ENCODE data around the gene UVRAG. TPM values are rescaled to one million over a fixed set of nuclear protein-coding genes. Genes with fewer than 3 reads are reported as not detected.

UVRAG gene
- total and polyA plus RNA-seq, 4 donors: 8.7 to 53.2 (median 18.3) TPM

DNA sequence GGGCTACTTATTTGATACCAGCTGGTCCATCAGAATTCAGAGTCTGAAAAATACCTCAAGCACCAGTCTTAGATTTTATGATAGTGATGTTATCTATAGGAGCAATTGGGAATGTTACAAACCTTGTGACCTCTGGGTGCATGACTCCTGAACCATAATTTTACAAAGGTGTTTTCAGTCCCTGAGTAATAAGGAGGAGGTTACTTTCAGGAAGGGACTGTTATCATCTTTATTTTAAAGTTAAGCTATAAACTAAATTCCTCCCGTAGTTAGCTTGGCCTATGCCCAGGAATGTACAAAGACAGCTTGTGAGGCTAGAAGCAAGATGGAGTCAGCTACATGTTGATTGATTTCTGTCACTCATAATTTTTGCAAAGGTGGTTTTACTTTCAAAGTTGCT lies 101.9 kb downstream of the UVRAG start:
- Histone ChIP-seq H3K9ac (ENCODE audit: insufficient read depth in 1 of 2, low read length in 2 of 2) (no peak overlapping the region), H3K36me3 (ENCODE audit: control insufficient read depth in 4 of 4, insufficient read depth in 4 of 4, low read length in 4 of 4) (peaks cover 0 to 4% (median 2%) of the 10 kb centered on the region in 4 donors), H3K9me3 (ENCODE audit: control insufficient read depth in 4 of 4, insufficient read depth in 3 of 4, low read length in 3 of 4) (no peaks in the 10 kb centered on the region), H3K4me3 (no peak overlapping the region), H3K4me1 (ENCODE audit: control insufficient read depth in 5 of 5, insufficient read depth in 5 of 5, low read length in 5 of 5) (peaks cover 0 to 12% (median 5%) of the 10 kb centered on the region in 5 donors), H3K27ac (ENCODE audit: low read depth in 1 of 2, low read length in 1 of 2) (no peak overlapping the region), H3K27me3 (ENCODE audit: control insufficient read depth in 3 of 3, insufficient read depth in 3 of 3, low read length in 2 of 3) (no peaks in the 10 kb centered on the region)
- TF ChIP-seq, protein P1, sequence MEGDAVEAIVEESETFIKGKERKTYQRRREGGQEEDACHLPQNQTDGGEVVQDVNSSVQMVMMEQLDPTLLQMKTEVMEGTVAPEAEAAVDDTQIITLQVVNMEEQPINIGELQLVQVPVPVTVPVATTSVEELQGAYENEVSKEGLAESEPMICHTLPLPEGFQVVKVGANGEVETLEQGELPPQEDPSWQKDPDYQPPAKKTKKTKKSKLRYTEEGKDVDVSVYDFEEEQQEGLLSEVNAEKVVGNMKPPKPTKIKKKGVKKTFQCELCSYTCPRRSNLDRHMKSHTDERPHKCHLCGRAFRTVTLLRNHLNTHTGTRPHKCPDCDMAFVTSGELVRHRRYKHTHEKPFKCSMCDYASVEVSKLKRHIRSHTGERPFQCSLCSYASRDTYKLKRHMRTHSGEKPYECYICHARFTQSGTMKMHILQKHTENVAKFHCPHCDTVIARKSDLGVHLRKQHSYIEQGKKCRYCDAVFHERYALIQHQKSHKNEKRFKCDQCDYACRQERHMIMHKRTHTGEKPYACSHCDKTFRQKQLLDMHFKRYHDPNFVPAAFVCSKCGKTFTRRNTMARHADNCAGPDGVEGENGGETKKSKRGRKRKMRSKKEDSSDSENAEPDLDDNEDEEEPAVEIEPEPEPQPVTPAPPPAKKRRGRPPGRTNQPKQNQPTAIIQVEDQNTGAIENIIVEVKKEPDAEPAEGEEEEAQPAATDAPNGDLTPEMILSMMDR (IDR thresholded peaks at IDR 0.05; ENCODE audit: control extremely low read depth, extremely low read depth): no peak
- DNase-seq (no peak), ATAC-seq (ENCODE audit: insufficient read depth, low FRiP score) (no peak)
- WGBS, 2 donors: 79 to 81% methylated on average over 1 of the region's 1 CpG

DNA sequence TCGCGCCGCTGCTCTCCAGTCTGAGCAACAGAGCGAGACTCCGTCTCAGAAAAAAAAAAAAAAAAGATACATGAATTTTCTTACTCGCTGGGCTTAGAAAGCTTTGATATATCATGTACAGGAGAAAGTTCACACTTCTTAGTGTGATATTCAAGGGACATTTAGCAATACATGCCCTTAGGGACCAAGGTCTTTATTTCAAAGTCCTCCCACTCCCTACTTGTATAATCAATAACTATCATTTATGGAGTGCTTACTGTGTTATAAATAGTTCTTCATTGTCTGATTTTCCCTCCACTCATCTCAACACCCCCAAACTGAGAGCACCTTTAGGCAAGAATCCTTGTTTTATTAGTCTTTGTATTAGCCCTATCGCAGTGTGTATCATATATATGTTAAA lies 103.3 kb downstream of the UVRAG start:
- WGBS, 2 donors: 95 to 98% methylated on average over 7 of the region's 7 CpGs
- Histone ChIP-seq H3K4me3 (no peak overlapping the region), H3K4me1 (ENCODE audit: control insufficient read depth in 5 of 5, insufficient read depth in 5 of 5, low read length in 5 of 5) (peaks cover 0 to 12% (median 5%) of the 10 kb centered on the region in 5 donors), H3K9me3 (ENCODE audit: control insufficient read depth in 4 of 4, insufficient read depth in 3 of 4, low read length in 3 of 4) (no peaks in the 10 kb centered on the region), H3K9ac (ENCODE audit: insufficient read depth in 1 of 2, low read length in 2 of 2) (no peak overlapping the region), H3K36me3 (ENCODE audit: control insufficient read depth in 4 of 4, insufficient read depth in 4 of 4, low read length in 4 of 4) (peaks cover 0 to 1% (median 0%) of the 10 kb centered on the region in 4 donors), H3K27me3 (ENCODE audit: control insufficient read depth in 3 of 3, insufficient read depth in 3 of 3, low read length in 2 of 3) (no peaks in the 10 kb centered on the region), H3K27ac (ENCODE audit: low read depth in 1 of 2, low read length in 1 of 2) (no peak overlapping the region)
- ATAC-seq (ENCODE audit: insufficient read depth, low FRiP score): no peak
- DNase-seq: no peak
- TF ChIP-seq, protein P1 (IDR thresholded peaks at IDR 0.05; ENCODE audit: control extremely low read depth, extremely low read depth): no peak

DNA sequence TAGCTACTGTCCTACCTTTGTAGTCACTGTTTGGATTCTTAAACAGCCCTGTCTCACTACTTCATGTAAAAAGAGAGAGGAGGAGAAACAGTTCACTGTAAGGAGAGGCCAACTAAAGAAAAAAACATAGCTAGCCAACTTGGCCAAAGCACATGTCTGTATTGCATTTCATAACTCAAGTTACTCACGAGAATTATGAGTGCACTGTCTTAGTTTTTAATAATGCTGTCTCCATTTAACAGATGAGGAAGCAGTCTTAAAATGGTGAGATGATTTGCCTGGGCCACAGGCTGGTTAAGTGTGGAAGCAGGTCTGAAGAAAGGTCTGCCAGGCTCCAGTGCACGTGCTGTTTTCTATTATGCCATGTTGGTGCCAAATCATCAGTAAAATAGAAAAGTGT lies 104.5 kb downstream of the UVRAG start:
- whole genome bisulfite sequencing, 2 donors: 72 to 75% methylated on average over 2 of the region's 2 CpGs
- H3K9ac ChIP-seq (ENCODE audit: insufficient read depth in 1 of 2, low read length in 2 of 2): no peak overlapping the region
- no peaks in the 10 kb centered on the region for H3K9me3 ChIP-seq (ENCODE audit: control insufficient read depth in 4 of 4, insufficient read depth in 3 of 4, low read length in 3 of 4)
- no peak overlapping the region for H3K4me3 ChIP-seq
- H3K4me1 ChIP-seq (ENCODE audit: control insufficient read depth in 5 of 5, insufficient read depth in 5 of 5, low read length in 5 of 5): peaks cover 0 to 13% (median 6%) of the 10 kb centered on the region in 5 donors
- ATAC-seq (ENCODE audit: insufficient read depth, low FRiP score) (no peak), DNase-seq (peak in 2 of 3 donors; percentile 45 to 58)
- TF ChIP-seq, protein P1 (IDR thresholded peaks at IDR 0.05; ENCODE audit: control extremely low read depth, extremely low read depth): no peak
- H3K27ac ChIP-seq (ENCODE audit: low read depth in 1 of 2, low read length in 1 of 2): no peak overlapping the region
- no peaks in the 10 kb centered on the region for H3K27me3 ChIP-seq (ENCODE audit: control insufficient read depth in 3 of 3, insufficient read depth in 3 of 3, low read length in 2 of 3)
- H3K36me3 ChIP-seq (ENCODE audit: control insufficient read depth in 4 of 4, insufficient read depth in 4 of 4, low read length in 4 of 4): no peaks in the 10 kb centered on the region

DNA sequence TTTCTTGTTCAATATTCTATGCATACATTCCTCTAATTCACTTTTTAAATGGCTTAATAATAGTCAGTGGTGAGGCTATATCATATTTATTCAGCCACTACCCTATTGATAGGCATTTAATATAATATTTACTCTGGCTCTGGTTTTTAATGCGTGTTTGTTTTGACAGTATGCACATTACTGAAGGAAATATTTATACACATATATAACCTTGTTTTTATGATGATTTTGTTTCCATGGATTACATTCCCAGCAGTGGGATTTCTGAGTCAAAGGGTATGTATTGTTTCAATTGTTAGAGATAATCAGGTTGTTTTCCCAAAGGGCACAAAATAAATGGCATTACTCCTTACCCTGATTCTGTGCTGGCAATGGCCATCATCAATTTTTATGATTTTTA lies 105.8 kb downstream of the UVRAG start:
- WGBS, 2 donors: 80 to 82% methylated on average over 1 of the region's 1 CpG
- no peaks in the 10 kb centered on the region for H3K36me3 ChIP-seq (ENCODE audit: control insufficient read depth in 4 of 4, insufficient read depth in 4 of 4, low read length in 4 of 4)

More for the DNA sequence above, 105.8 kb downstream of the UVRAG start:
- Histone ChIP-seq H3K4me1 (ENCODE audit: control insufficient read depth in 5 of 5, insufficient read depth in 5 of 5, low read length in 5 of 5) (peaks cover 0 to 20% (median 12%) of the 10 kb centered on the region in 5 donors), H3K9ac (ENCODE audit: insufficient read depth in 1 of 2, low read length in 2 of 2) (no peak overlapping the region), H3K4me3 (no peak overlapping the region), H3K9me3 (ENCODE audit: control insufficient read depth in 4 of 4, insufficient read depth in 3 of 4, low read length in 3 of 4) (no peaks in the 10 kb centered on the region), H3K27me3 (ENCODE audit: control insufficient read depth in 3 of 3, insufficient read depth in 3 of 3, low read length in 2 of 3) (no peaks in the 10 kb centered on the region), H3K27ac (ENCODE audit: low read depth in 1 of 2, low read length in 1 of 2) (no peak overlapping the region)
- DNase-seq (no peak), ATAC-seq (ENCODE audit: insufficient read depth, low FRiP score) (no peak)
- TF ChIP-seq, protein P1 (IDR thresholded peaks at IDR 0.05; ENCODE audit: control extremely low read depth, extremely low read depth): no peak

Measured in lung (tissue), 12 donors.